ENCODE results near the gene PDGFC. TPM values are rescaled to one million over a fixed set of nuclear protein-coding genes. Genes with fewer than 3 reads are reported as not detected.

Gene PDGFC
- polyA plus RNA-seq, 3 donors: 2.5 to 5.0 (median 4.9) TPM

DNA sequence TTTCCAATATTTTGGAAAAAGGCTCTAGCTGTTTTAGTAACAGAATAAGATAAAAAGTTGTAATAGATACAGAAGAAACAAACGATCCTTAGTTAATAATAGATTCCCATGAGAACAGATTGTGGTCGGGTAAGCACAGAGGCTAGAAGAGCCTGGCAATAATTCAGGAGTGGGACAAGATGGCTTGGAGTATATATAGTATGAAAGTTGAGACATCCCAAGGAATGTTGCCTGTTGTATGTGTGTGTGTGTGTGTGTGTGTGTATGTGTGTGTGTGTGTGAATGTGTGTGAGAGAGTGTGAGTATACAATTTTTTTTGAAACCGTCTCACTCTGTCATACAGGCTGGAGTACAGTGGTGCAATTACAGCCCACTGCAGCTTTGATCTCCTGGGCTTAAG, 150.7 kb downstream of the PDGFC start:
- WGBS (ENCODE audit: insufficient coverage): 100% methylated on average over 2 of the region's 3 CpGs
- no peak overlapping the region for H3K27ac Mint-ChIP-seq
- Histone ChIP-seq H3K4me2 (replicated peaks; ENCODE audit: extremely low read depth, low read length, poor library complexity, severe bottlenecking) (no peak overlapping the region), H3K79me2 (ENCODE audit: insufficient read depth, low read length) (no peaks in the 10 kb centered on the region), H3K9ac (ENCODE audit: insufficient read depth, low read length, poor library complexity, severe bottlenecking) (no peak overlapping the region), H2AFZ (ENCODE audit: insufficient read depth, low read depth, low read length, poor library complexity, severe bottlenecking) (no peak overlapping the region), H3K36me3 (replicated peaks in 1 of 2; ENCODE audit: control insufficient read depth in 1 of 2, insufficient read depth in 2 of 2, low read length in 2 of 2) (no peaks in the 10 kb centered on the region), H3K27me3 (ENCODE audit: control insufficient read depth in 2 of 2, insufficient read depth in 2 of 2, low read length in 2 of 2) (no peaks in the 10 kb centered on the region), H4K20me1 (ENCODE audit: insufficient read depth, low read length) (no peaks in the 10 kb centered on the region), H3K9me3 (replicated peaks in 1 of 2; ENCODE audit: control insufficient read depth in 1 of 2, insufficient read depth in 1 of 2, low read length in 2 of 2) (peaks cover 0 to 3% of the 10 kb centered on the region in 2 donors), H3K4me3 (replicated peaks in 1 of 3; ENCODE audit: low read depth in 2 of 3, low read length in 3 of 3) (no peak overlapping the region), H3K27ac (ENCODE audit: low read depth in 1 of 2, low read length in 2 of 2) (no peak overlapping the region), H3K4me1 (ENCODE audit: control insufficient read depth in 1 of 2, insufficient read depth in 2 of 2, low read length in 2 of 2) (peaks cover 4 to 5% of the 10 kb centered on the region in 2 donors)
- H3K36me3 Mint-ChIP-seq: peaks cover 4 to 6% of the 10 kb centered on the region in 2 donors
- H3K4me1 Mint-ChIP-seq: peaks cover 6% of the 10 kb centered on the region
- H3K9me3 Mint-ChIP-seq: peaks cover 2 to 16% (median 9%) of the 10 kb centered on the region in 7 donors
- H3K4me3 Mint-ChIP-seq: no peak overlapping the region
- DNase-seq: no peak
- intact Hi-C loops (cut with micrococcal nuclease): no loop called here
- TF ChIP-seq, protein P1, sequence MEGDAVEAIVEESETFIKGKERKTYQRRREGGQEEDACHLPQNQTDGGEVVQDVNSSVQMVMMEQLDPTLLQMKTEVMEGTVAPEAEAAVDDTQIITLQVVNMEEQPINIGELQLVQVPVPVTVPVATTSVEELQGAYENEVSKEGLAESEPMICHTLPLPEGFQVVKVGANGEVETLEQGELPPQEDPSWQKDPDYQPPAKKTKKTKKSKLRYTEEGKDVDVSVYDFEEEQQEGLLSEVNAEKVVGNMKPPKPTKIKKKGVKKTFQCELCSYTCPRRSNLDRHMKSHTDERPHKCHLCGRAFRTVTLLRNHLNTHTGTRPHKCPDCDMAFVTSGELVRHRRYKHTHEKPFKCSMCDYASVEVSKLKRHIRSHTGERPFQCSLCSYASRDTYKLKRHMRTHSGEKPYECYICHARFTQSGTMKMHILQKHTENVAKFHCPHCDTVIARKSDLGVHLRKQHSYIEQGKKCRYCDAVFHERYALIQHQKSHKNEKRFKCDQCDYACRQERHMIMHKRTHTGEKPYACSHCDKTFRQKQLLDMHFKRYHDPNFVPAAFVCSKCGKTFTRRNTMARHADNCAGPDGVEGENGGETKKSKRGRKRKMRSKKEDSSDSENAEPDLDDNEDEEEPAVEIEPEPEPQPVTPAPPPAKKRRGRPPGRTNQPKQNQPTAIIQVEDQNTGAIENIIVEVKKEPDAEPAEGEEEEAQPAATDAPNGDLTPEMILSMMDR (IDR thresholded peaks at IDR 0.05): no peak
- H3K27me3 Mint-ChIP-seq (ENCODE audit: low read depth in 3 of 3): no peaks in the 10 kb centered on the region

DNA sequence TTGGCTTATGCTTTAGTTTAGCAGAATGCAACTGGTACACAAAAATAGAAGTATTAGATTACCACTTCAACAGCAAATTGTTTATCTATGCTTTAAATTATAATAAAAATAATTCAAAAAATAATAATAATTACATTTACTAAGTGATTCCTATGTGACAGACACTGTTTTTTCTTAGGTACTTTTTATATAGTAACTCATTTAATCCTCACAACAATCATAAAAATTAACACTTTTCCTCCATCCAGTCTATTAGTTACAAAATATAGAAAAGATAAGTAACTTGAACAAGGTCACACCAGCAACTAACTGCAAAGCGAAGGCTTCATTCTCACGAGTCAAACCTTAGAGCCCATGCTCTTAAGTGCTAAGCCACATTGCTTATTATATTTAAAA, 155.2 kb downstream of the PDGFC start:
- Histone ChIP-seq H2AFZ (ENCODE audit: insufficient read depth, low read depth, low read length, poor library complexity, severe bottlenecking) (no peak overlapping the region), H4K20me1 (ENCODE audit: insufficient read depth, low read length) (no peaks in the 10 kb centered on the region), H3K9me3 (replicated peaks in 1 of 2; ENCODE audit: control insufficient read depth in 1 of 2, insufficient read depth in 1 of 2, low read length in 2 of 2) (no peaks in the 10 kb centered on the region), H3K27me3 (ENCODE audit: control insufficient read depth in 2 of 2, insufficient read depth in 2 of 2, low read length in 2 of 2) (no peaks in the 10 kb centered on the region), H3K9ac (ENCODE audit: insufficient read depth, low read length, poor library complexity, severe bottlenecking) (no peak overlapping the region), H3K4me1 (ENCODE audit: control insufficient read depth in 1 of 2, insufficient read depth in 2 of 2, low read length in 2 of 2) (no peaks in the 10 kb centered on the region), H3K4me3 (replicated peaks in 1 of 3; ENCODE audit: low read depth in 2 of 3, low read length in 3 of 3) (no peak overlapping the region), H3K36me3 (replicated peaks in 1 of 2; ENCODE audit: control insufficient read depth in 1 of 2, insufficient read depth in 2 of 2, low read length in 2 of 2) (no peaks in the 10 kb centered on the region), H3K79me2 (ENCODE audit: insufficient read depth, low read length) (no peaks in the 10 kb centered on the region), H3K4me2 (replicated peaks; ENCODE audit: extremely low read depth, low read length, poor library complexity, severe bottlenecking) (no peak overlapping the region), H3K27ac (ENCODE audit: low read depth in 1 of 2, low read length in 2 of 2) (no peak overlapping the region)
- H3K27me3 Mint-ChIP-seq (ENCODE audit: low read depth in 3 of 3): no peaks in the 10 kb centered on the region
- no peak for DNase-seq
- no CpG with 5 or more reads among the region's 2 CpGs for WGBS (ENCODE audit: insufficient coverage)
- H3K4me1 Mint-ChIP-seq: no peaks in the 10 kb centered on the region
- H3K36me3 Mint-ChIP-seq: peaks cover 4 to 6% of the 10 kb centered on the region in 2 donors
- H3K4me3 Mint-ChIP-seq: no peak overlapping the region
- intact Hi-C loops (cut with micrococcal nuclease): no loop called here
- TF ChIP-seq, protein P1 (IDR thresholded peaks at IDR 0.05): no peak
- no peak overlapping the region for H3K27ac Mint-ChIP-seq
- peaks cover 2 to 12% (median 7%) of the 10 kb centered on the region in 7 donors for H3K9me3 Mint-ChIP-seq

Data from CD14-positive monocyte (primary cell).